Sigmoid colon (tissue), 7 donors: ENCODE results near the gene KCNAB2. TPM values are rescaled to one million over a fixed set of nuclear protein-coding genes. Genes with fewer than 3 reads are reported as not detected.

Experiments
- DNase-seq: peaks from one replicate; pipeline ENCODE4 v3.0.0-alpha.2; 2019
- H3K27ac ChIP-seq, 4 donors: fragments of 200-600 bp; sonication (generic); one replicate each; pipeline ENCODE4 v1.5.1; 2016 to 2019; ENCODE audit warnings: mild to moderate bottlenecking in 1 of 4
- H3K27me3 ChIP-seq, 3 donors: fragments of 200-600 bp; sonication (generic); one replicate each; pipeline ENCODE4 v1.5.1; 2019; ENCODE audit warnings: mild to moderate bottlenecking in 1 of 3
- H3K36me3 ChIP-seq, 4 donors: fragments of 200-600 bp; sonication (generic); one replicate each; pipeline ENCODE4 v1.5.1; 2016 to 2019
- H3K4me1 ChIP-seq, 4 donors: fragments of 200-600 bp; sonication (generic); one replicate each; pipeline ENCODE4 v1.5.1; 2017 to 2019
- H3K4me3 ChIP-seq, 4 donors: fragments of 200-600 bp; sonication (generic); one replicate each; pipeline ENCODE4 v1.5.1; 2017 to 2019; ENCODE audit warnings: mild to moderate bottlenecking in 2 of 4, moderate library complexity in 1 of 4
- H3K9me3 ChIP-seq, 4 donors: fragments of 200-600 bp in 3 of 4; sonication (generic) in 3 of 4; one replicate each; pipeline versions ENCODE4 v1.5.1 to v1.6.1; 2013 to 2019
- CTCF ChIP-seq, 4 experiments: fragments of 450-650 bp in 3 of 4; fragments of 200-600 bp in 1 of 4; IDR thresholded peaks; one replicate each; pipeline ENCODE4 v1.5.1; 2016 to 2019; ENCODE audit warnings: antibody characterized with exemption in 4 of 4, mild to moderate bottlenecking in 3 of 4, moderate library complexity in 2 of 4
- EP300 ChIP-seq, 4 donors: sonication (generic); formaldehyde crosslinking; IDR thresholded peaks; one replicate each; pipeline ENCODE4 v1.6.1; 2017; ENCODE audit warnings: antibody characterized with exemption in 4 of 4
- POLR2A ChIP-seq, 2 donors: fragments of 450-650 bp; IDR thresholded peaks; one replicate each; pipeline ENCODE4 v1.6.1; 2016; ENCODE audit warnings: antibody characterized with exemption in 2 of 2, mild to moderate bottlenecking in 2 of 2, moderate library complexity in 2 of 2
- POLR2AphosphoS5 ChIP-seq, 4 donors: sonication (generic); formaldehyde crosslinking; IDR thresholded peaks; one replicate each; pipeline ENCODE4 v1.6.1; 2017; ENCODE audit warnings: antibody characterized with exemption in 4 of 4
- WGBS, 2 donors: extraction: QIAGEN DNeasy Blood & Tissue Kit; methylation state at CpG; one replicate each; pipeline ENCODE4 v1.1.7; 2013; 5-methylcytosine and 5-hydroxymethylcytosine counted together
- intact Hi-C: fragments of 100-400 bp; cut with DNase I; formaldehyde crosslinking; loops from one replicate; pipeline ENCODE4 v1.15.1; 2023
- polyA plus RNA-seq, 3 donors: library from polyadenylated mRNA; stranded (reverse); fragments of 200-250 nt; gene quantifications; one replicate each; pipeline ENCODE4 v1.2.3, GENCODE V29; 2013
- total RNA-seq, 4 donors: library from RNA; depleted of rRNA; stranded (reverse); fragments of >200 nt; gene quantifications; one replicate each; pipeline ENCODE4 v1.1.0, GENCODE V29; 2016
- donor health status: healthy with polysubstance abuse.
- donor health status: Bipolar disorder and iron deficiency.
- donor health status: healthy.

KCNAB2 gene
- total and polyA plus RNA-seq, 7 donors = 3.0 to 23.5 (median 7.7) TPM

- Histone ChIP-seq H3K27me3 (peaks cover 0 to 14% (median 5%) of the 10 kb centered on the region in 3 donors), H3K27ac (no peak overlapping the region), H3K4me1 (peaks cover 0 to 11% (median 8%) of the 10 kb centered on the region in 4 donors), H3K36me3 (no peaks in the 10 kb centered on the region), H3K4me3 (no peak overlapping the region), H3K9me3 (peaks cover 0 to 5% (median 0%) of the 10 kb centered on the region in 4 donors)
- DNase-seq = peak; percentile 51
- WGBS, 2 donors = 80 to 86% methylated on average over 7 of the region's 7 CpGs
- TF ChIP-seq POLR2A (IDR thresholded peaks at IDR 0.05) (no peak), POLR2AphosphoS5 (IDR thresholded peaks at IDR 0.05) (no peak), CTCF (IDR thresholded peaks at IDR 0.05) (no peak), EP300 (IDR thresholded peaks at IDR 0.05) (no peak)
- intact Hi-C loops = no loop called here
Observed at GRCh38 chr1:6130596-6130995, 84.9 kb downstream of the KCNAB2 start.

GRCh38 chr1:6131561-6131960 is 85.9 kb downstream of the KCNAB2 start:
- Histone ChIP-seq H3K27me3 (peaks cover 0 to 7% (median 0%) of the 10 kb centered on the region in 3 donors), H3K4me3 (no peak overlapping the region), H3K9me3 (peaks cover 0 to 5% (median 0%) of the 10 kb centered on the region in 4 donors), H3K4me1 (peaks cover 0 to 11% (median 8%) of the 10 kb centered on the region in 4 donors), H3K36me3 (no peaks in the 10 kb centered on the region), H3K27ac (no peak overlapping the region)
- intact Hi-C loops = no loop called here
- peak; percentile 38 for DNase-seq
- WGBS, 2 donors = 85 to 88% methylated on average over 9 of the region's 9 CpGs
- TF ChIP-seq EP300 (IDR thresholded peaks at IDR 0.05) (no peak), CTCF (IDR thresholded peaks at IDR 0.05) (no peak), POLR2A (IDR thresholded peaks at IDR 0.05) (no peak), POLR2AphosphoS5 (IDR thresholded peaks at IDR 0.05) (no peak)

- TF ChIP-seq POLR2AphosphoS5 (IDR thresholded peaks at IDR 0.05) (no peak), EP300 (IDR thresholded peaks at IDR 0.05) (no peak), POLR2A (IDR thresholded peaks at IDR 0.05) (no peak), CTCF (IDR thresholded peaks at IDR 0.05) (no peak)
- no peak overlapping the region for H3K4me3 ChIP-seq
- H3K27ac ChIP-seq = no peak overlapping the region
- H3K36me3 ChIP-seq = no peaks in the 10 kb centered on the region
- 85 to 88% methylated on average over 15 of the region's 15 CpGs for WGBS, 2 donors
- peaks cover 0 to 5% (median 0%) of the 10 kb centered on the region in 4 donors for H3K9me3 ChIP-seq
- intact Hi-C loops = no loop called here
- DNase-seq = peak; percentile 27
- H3K4me1 ChIP-seq = no peaks in the 10 kb centered on the region
- H3K27me3 ChIP-seq = no peaks in the 10 kb centered on the region
Observed at GRCh38 chr1:6133146-6133895, 87.6 kb downstream of the KCNAB2 start.

GRCh38 chr1:6134206-6134605 is 88.5 kb downstream of the KCNAB2 start:
- Histone ChIP-seq H3K9me3 (peaks cover 0 to 5% (median 0%) of the 10 kb centered on the region in 4 donors), H3K36me3 (no peaks in the 10 kb centered on the region), H3K27me3 (no peaks in the 10 kb centered on the region), H3K4me1 (no peaks in the 10 kb centered on the region), H3K4me3 (no peak overlapping the region), H3K27ac (no peak overlapping the region)
- DNase-seq = peak; percentile 46
- no peak for TF ChIP-seq POLR2A (IDR thresholded peaks at IDR 0.05)
- TF ChIP-seq EP300 (IDR thresholded peaks at IDR 0.05) = no peak
- TF ChIP-seq CTCF (IDR thresholded peaks at IDR 0.05) = no peak
- no peak for TF ChIP-seq POLR2AphosphoS5 (IDR thresholded peaks at IDR 0.05)
- intact Hi-C loops = no loop called here
- 92 to 94% methylated on average over 11 of the region's 11 CpGs for WGBS, 2 donors
